BJ (cell line): ENCODE measurements around the gene TAF3. TPM values are rescaled to one million over a fixed set of nuclear protein-coding genes. Genes with fewer than 3 reads are reported as not detected.

Experiments
- CTCF ChIA-PET: fragments of 350-600 bp; formaldehyde crosslinking; extraction: SDS; loops from one replicate; lab custom pipeline; 2021; ENCODE audit warnings: antibody characterized with exemption, inconsistent platforms; lab: Yijun Ruan, JAX
- POLR2A ChIA-PET: fragments of 300-600 bp; sonication (Branson Sonifier 250); formaldehyde crosslinking; extraction: SDS; loops from one replicate; lab custom pipeline; 2021; ENCODE audit warnings: antibody characterized with exemption; lab: Charles Lee
- DNase-seq: peaks from one replicate; pipeline ENCODE4 v3.0.0-alpha.2; 2011; ENCODE audit warnings: low read depth
- H3K27me3 ChIP-seq: 2 replicates; pipeline ENCODE4 v1.6.0; 2011; ENCODE audit warnings: low read length; ENCODE audit not compliant: control insufficient read depth, insufficient read depth
- H3K36me3 ChIP-seq: 2 replicates; pipeline ENCODE4 v1.5.1; 2011; ENCODE audit warnings: low read length; ENCODE audit not compliant: control insufficient read depth, insufficient read depth
- H3K4me3 ChIP-seq: 2 replicates; pipeline ENCODE4 v1.5.1; 2011; ENCODE audit warnings: low read depth, mild to moderate bottlenecking, control low read depth, low read length
- polyA plus RNA-seq: library from polyadenylated mRNA; depleted of rRNA; stranded (reverse); fragments of >200 nt; gene quantifications from 2 replicates; pipeline ENCODE4 v1.2.3, GENCODE V29; 2011
- TF ChIP-seq, protein P1 (sequence below): IDR thresholded peaks from 2 replicates; pipeline ENCODE4 v1.5.1; 2011; ENCODE audit warnings: low read depth, mild to moderate bottlenecking, control low read depth, inconsistent platforms, low read length, moderate library complexity; ENCODE audit not compliant: insufficient read depth

TAF3 gene
- polyA plus RNA-seq, 1 experiment, result 1.8 TPM

DNA sequence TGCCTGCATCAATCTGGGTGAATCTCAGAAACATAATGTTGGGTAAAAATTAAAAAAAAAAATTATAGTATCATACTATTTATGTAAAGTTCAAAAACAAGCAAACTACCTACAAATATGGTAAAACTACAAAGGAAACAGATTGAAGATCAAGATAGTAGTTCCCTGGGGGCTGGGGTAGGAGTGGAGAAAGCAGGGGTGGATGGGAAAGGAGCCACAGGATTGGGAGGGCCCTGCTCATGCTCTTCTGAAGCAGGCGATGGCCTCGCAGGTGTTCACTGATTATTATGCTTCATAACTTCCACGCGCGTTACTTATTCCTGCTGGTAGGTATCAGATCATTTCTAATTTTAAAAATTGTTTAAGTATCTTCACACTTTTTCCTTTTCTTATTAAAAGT, 140.1 kb downstream of the TAF3 start:
- Histone ChIP-seq H3K4me3 (no peak overlapping the region), H3K27me3 (no peaks in the 10 kb centered on the region), H3K36me3 (no peaks in the 10 kb centered on the region)
- TF ChIP-seq, protein P1, sequence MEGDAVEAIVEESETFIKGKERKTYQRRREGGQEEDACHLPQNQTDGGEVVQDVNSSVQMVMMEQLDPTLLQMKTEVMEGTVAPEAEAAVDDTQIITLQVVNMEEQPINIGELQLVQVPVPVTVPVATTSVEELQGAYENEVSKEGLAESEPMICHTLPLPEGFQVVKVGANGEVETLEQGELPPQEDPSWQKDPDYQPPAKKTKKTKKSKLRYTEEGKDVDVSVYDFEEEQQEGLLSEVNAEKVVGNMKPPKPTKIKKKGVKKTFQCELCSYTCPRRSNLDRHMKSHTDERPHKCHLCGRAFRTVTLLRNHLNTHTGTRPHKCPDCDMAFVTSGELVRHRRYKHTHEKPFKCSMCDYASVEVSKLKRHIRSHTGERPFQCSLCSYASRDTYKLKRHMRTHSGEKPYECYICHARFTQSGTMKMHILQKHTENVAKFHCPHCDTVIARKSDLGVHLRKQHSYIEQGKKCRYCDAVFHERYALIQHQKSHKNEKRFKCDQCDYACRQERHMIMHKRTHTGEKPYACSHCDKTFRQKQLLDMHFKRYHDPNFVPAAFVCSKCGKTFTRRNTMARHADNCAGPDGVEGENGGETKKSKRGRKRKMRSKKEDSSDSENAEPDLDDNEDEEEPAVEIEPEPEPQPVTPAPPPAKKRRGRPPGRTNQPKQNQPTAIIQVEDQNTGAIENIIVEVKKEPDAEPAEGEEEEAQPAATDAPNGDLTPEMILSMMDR, result no peak
- POLR2A ChIA-PET, result no interaction called here
- CTCF ChIA-PET, result no interaction called here
- DNase-seq, result no peak

- no peak for DNase-seq
- ChIA-PET POLR2A (no interaction called here), CTCF (interaction anchor here (1.0 to 1.3 kb wide), 2 partner anchors 11 to 13 kb away, joined by 3 read pairs; no protein-coding TSS in a partner anchor)
- H3K4me3 ChIP-seq, result no peak overlapping the region
- H3K36me3 ChIP-seq, result no peaks in the 10 kb centered on the region
- TF ChIP-seq, protein P1, result no peak
- no peaks in the 10 kb centered on the region for H3K27me3 ChIP-seq
Measured at GRCh38 chr10:7960108-7960507, 141.8 kb downstream of the TAF3 start.

- no peaks in the 10 kb centered on the region for H3K27me3 ChIP-seq
- H3K4me3 ChIP-seq, result no peak overlapping the region
- DNase-seq, result no peak
- TF ChIP-seq, protein P1, result no peak
- ChIA-PET POLR2A (no interaction called here), CTCF (no interaction called here)
- no peaks in the 10 kb centered on the region for H3K36me3 ChIP-seq
Measured at GRCh38 chr10:7962592-7962991, 144.3 kb downstream of the TAF3 start.

DNA sequence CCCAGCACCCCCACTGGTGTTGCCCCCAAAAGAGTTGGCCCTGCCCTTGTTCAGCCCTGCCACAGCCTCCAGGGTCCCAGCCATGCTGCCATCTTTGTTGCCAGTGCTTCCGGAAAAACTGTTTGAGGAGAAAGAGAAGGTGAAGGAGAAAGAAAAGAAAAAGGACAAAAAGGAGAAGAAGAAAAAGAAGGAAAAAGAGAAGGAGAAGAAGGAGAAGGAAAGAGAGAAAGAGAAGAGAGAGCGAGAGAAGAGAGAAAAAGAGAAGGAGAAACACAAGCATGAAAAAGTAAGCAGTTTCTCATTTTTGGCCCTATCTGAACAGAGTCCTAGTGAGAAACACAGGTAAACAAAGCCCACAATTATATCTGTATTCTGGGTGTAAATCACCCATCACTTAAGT, 147.2 kb downstream of the TAF3 start:
- no peak for DNase-seq
- Histone ChIP-seq H3K4me3 (no peak overlapping the region), H3K36me3 (no peaks in the 10 kb centered on the region), H3K27me3 (no peaks in the 10 kb centered on the region)
- ChIA-PET POLR2A (no interaction called here), CTCF (no interaction called here)
- TF ChIP-seq, protein P1, result no peak

DNA sequence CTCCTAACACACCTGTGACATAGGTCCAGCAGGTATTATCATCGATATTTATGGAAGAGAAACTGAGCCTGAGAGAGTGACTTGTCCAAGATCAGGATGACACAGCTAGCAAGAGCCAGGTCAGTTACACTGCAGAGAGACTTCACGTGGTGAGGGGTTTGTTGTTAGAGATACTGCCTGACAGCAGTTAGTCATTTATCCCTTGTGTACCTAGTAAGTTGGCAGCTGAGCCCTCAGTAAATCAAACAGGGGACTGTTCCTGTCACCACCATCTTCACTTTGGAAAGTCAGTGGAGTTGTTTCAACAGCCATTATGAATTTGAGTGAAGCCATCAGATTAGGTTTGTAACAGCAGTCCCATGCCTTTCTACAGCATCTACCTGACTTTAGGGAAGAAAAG, 148.7 kb downstream of the TAF3 start:
- H3K36me3 ChIP-seq, result no peaks in the 10 kb centered on the region
- DNase-seq, result no peak
- TF ChIP-seq, protein P1, result no peak
- CTCF ChIA-PET, result no interaction called here
- no peaks in the 10 kb centered on the region for H3K27me3 ChIP-seq
- no peak overlapping the region for H3K4me3 ChIP-seq
- POLR2A ChIA-PET, result no interaction called here
